Sigmoid colon (tissue), 3 donors: ENCODE data around the gene FTO.

ENCODE experiments used
- CTCF ChIP-seq, 4 experiments: fragments of 450-650 bp in 3 of 4; fragments of 200-600 bp in 1 of 4; IDR thresholded peaks; one replicate each; pipeline ENCODE4 v1.5.1; 2016 to 2019; ENCODE audit warnings: antibody characterized with exemption in 4 of 4, mild to moderate bottlenecking in 3 of 4, moderate library complexity in 2 of 4
- POLR2A ChIP-seq, 2 donors: fragments of 450-650 bp; IDR thresholded peaks; one replicate each; pipeline ENCODE4 v1.6.1; 2016; ENCODE audit warnings: antibody characterized with exemption in 2 of 2, mild to moderate bottlenecking in 2 of 2, moderate library complexity in 2 of 2

- TF ChIP-seq CTCF (IDR thresholded peaks at IDR 0.05) = no peak
- TF ChIP-seq POLR2A (IDR thresholded peaks at IDR 0.05) = no peak
Measured at GRCh38 chr16:54165912-54166865, 462.2 kb downstream of the FTO start.
